HG02623 (cell line): ENCODE data around the gene SLC5A5.
"Not testable (repeated sequence)": the region's sequence is repeated elsewhere in the genome, so short reads cannot be mapped to it uniquely, and the experiment has no call there.

Experiments
- ATAC-seq: cut with Tn5 transposase; IDR thresholded peaks from one replicate; pipeline ENCODE4 v1.9.1; 2021; ENCODE audit warnings: moderate library complexity; ENCODE audit not compliant: unreplicated experiment

SLC5A5 gene

GRCh38 chr19:17869114-17869608, 2.6 kb upstream of the SLC5A5 start:
- no peak for ATAC-seq

GRCh38 chr19:17871032-17871877, 490 bp upstream of the SLC5A5 start:
- ATAC-seq = no peak

DNA sequence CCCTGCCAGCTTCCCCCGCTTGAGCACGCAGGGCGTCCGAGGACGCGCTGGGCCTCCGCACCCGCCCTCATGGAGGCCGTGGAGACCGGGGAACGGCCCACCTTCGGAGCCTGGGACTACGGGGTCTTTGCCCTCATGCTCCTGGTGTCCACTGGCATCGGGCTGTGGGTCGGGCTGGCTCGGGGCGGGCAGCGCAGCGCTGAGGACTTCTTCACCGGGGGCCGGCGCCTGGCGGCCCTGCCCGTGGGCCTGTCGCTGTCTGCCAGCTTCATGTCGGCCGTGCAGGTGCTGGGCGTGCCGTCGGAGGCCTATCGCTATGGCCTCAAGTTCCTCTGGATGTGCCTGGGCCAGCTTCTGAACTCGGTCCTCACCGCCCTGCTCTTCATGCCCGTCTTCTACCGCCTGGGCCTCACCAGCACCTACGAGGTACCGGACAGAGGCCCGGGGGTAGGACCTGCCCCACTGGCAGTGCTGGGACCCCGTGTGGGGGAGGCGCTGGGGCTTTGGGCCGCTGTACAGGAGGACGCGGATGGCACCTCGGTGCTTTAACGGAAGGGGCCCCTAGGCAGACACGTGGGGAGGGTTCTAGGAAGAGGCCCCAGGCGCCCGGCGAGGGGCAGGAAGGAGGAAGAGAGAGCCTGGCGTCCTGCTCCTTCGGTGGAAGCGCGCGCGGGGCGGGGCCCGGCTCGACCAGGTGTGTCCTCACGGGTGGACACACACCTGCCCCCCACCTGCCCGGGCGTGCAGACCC, 681 bp downstream of the SLC5A5 start:
- ATAC-seq = no peak

DNA sequence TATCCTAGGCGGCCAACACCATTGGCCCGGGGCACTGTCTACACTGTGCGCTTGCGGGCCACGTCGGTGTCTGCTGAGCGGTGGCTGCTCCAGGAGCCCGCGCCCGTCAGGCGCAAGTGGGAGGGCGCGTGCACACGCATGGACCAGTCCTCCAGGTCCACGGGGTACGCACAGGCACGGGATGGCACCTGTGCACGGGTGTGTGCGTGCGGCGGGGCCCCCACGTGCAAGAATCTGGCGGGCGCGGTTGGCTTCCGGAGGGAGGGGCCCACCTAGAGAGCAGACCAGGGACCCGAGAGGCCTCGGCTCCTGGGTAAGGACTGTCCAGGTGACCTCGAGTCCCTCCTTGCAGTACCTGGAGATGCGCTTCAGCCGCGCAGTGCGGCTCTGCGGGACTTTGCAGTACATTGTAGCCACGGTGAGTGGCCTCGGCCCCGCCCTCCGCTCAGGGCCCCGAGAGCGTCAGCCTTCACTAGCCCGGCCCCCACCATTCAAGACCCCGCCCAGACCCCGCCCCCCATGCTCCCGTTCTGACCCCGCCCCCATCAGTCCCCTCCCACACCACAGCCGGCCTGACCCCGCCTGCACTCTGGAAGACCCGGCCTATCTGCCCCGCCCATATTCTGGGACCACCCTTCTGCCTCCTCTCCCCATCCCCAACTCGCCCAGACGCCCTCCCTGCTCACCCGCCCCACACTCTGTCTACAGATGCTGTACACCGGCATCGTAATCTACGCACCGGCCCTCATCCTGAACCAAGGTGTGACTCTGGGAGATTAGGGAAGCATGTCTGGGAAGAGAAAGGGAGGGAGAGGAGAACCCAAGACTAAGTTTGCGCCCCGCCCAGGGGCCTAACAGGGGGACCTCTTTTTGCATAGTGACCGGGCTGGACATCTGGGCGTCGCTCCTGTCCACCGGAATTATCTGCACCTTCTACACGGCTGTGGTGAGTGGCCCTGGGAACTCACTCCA, 2.3 kb downstream of the SLC5A5 start:
- no peak for ATAC-seq

DNA sequence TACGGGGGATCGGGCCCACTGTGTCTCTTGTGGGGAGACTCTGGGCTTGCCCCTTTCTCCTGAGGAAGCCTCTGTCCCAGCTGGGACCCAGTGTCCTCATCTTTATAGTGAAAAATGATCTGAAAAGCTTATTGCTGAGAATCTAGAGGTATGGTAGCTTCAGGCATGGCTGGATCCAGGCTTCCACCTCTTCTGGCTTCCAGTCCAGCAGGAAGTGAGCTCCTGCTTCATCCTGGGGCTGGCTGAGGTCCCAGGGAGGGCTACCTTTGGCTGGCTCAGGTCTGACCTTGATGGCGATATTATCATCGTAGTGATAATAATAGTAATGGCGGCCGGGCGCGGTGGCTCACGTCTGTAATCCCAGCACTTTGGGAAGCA, 3.0 kb downstream of the SLC5A5 start:
- no peak for ATAC-seq

GRCh38 chr19:17877696-17878095, 6.0 kb downstream of the SLC5A5 start:
- no peak for ATAC-seq

- ATAC-seq = no peak
Observed at GRCh38 chr19:17879466-17879865, 7.7 kb downstream of the SLC5A5 start.

GRCh38 chr19:17881701-17882100, 10.0 kb downstream of the SLC5A5 start:
- no peak for ATAC-seq

GRCh38 chr19:17883627-17884410, 12.1 kb downstream of the SLC5A5 start:
- ATAC-seq = no peak

GRCh38 chr19:17886515-17886914, 14.8 kb downstream of the SLC5A5 start:
- no peak for ATAC-seq

- ATAC-seq = not testable (repeated sequence)
Observed at GRCh38 chr19:17887221-17887620, 15.5 kb downstream of the SLC5A5 start.

GRCh38 chr19:17888260-17888659, 16.5 kb downstream of the SLC5A5 start:
- ATAC-seq = no peak

DNA sequence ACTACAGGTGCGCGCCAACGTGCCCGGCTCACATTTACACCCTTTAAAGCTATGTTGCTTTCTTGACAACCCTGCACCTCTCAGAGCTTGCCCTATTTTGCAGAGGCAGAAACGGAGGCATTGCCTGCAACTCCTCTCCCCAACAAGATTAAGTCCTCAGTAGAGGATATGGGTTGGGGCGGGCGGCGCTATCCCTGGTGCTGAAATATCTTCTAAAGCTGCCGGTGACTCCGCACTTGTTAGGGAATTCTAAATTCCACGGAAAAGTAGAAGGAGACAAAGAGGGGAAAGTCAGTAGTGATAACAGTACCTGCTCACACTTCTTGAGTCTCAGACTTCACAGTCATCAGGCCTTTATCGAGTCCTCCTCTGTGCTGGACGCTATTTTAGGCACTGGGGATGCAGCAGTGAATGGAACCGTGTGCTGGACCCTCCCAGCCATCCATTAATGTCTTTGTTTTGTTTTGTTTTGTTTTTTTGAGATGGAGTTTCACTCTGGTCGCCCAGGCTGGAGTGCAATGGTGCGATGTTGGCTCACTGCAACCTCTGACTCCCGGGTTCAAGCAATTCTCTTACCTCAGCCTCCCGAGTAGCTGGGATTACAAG, 18.0 kb downstream of the SLC5A5 start:
- no peak for ATAC-seq

DNA sequence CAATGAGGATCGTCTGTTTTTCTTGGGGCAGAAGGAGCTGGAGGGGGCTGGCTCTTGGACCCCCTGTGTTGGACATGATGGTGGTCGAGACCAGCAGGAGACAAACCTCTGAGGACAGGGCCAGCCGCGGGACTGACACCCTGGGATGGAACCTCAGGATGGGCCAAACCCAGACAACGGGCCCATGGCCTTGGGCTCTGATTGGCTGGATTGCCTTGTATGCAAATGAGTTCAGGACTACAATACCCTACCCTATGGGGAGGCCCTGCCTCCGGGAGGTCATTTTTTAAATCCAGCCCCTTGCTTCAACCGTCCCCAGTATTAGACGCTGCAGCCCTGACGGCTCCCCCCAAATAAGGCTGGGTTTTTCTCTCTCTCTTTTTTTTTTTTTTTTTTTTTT, 22.0 kb downstream of the SLC5A5 start:
- no peak for ATAC-seq

DNA sequence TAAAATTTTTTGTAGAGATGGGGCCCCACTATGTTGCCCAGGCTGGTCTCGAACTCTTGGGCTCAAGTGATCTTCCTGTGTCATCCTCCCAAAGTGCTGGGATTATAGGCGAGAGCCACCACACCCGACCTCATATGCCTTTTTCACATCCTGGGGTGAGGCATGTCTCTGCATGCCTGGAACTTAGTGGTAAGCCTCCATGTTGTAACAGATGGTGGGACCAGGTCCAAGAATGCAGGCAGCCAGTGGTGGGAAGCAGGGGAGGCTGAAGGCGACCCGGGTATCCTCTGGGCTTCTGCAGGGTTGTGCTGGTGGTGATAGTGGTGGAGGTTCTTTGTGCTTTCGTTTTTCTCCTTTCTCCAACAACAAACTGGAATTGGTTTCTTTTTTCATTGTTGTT, 31.0 kb downstream of the SLC5A5 start:
- ATAC-seq = no peak

DNA sequence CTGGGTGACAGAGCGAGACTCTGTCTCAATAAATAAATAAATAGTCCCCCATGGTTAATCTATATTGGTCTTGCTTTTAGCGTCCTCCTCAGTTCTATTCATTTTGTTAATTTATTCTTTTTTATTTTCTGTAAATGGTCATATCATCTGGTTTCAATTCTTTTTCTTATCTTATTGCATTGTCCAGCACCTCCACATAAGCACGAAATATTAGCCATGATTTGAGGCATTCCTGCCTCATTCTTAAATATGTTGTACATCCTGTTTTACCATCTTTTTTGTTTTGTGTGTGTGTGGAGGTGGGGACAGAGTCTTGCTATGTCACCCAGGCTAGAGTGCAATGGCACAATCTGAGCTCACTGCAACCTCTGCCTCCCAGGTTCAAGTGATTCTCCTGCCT, 36.5 kb downstream of the SLC5A5 start:
- ATAC-seq = no peak

DNA sequence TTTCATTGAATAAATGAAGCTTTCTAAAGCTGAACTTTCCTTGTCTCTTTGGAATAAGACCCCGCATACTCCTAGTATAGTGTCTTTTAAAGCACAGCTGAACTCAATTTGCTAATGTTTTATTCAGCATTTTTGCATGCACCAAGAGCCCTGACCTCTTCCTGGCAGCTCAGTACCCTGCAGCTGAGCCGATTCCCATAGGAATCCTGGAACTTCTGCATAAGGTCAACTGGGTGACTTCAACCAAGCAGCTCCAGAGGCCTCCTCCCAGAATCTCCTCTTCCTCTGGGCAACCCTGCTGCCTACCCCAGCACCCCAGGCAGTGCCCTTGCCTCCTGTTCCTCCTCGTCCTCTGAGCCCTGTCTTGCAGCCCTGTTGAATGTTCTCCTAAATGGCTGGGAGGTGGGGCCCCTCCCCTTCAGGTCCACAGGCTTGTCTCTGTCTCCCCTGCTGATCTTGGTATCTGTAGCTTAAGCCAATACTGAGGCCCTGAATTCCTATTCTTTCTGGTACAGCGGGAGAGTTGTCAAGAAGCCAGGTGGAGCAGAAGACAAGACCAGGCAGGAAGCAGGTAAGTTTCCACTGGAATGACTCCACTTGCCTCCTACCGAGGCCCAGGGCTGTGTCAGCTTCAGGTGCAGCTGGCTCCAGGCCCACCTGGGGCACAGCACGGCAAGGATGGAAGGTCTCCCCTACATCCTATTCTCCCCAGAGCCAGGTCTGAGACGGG, 37.4 kb downstream of the SLC5A5 start:
- ATAC-seq = no peak

DNA sequence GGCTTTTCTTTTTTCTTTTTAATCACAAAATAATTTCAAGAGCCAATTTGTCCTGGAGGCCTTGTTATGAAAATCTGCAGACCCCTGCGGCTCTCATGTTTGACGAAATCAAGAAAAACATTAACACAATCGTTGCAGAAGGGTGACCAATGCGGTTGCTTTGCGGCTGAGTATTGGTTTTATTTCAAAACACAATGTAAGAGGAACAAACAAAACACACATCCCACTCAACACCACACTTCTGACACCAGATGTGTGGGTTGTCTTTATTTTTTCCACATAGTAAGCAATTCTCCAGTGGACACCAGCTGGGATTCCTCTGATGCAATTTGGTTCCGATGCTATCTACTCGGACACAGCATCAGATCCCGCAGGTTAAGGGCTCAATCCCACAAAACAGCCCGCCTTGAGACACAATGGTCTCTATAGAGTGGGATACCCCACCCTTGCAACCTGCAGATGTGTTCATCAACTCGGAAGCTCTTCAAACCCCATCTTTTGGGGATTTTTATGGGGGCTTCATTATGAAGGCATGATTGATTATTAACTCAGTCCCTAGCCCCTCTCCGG, 39.1 kb downstream of the SLC5A5 start:
- ATAC-seq = no peak
